GM18951 (cell line): ENCODE measurements around the gene CLECL1.

ENCODE experiments used
- POLR2A ChIP-seq: IDR thresholded peaks from 4 replicates; pipeline ENCODE4 v1.6.1; 2011; ENCODE audit warnings: mild to moderate bottlenecking; ENCODE audit not compliant: insufficient read length, insufficient read depth; ENCODE audit errors: extremely low read depth
- in situ Hi-C: fragments of 300-500 bp; cut with MboI; formaldehyde crosslinking; loops from one replicate; pipeline ENCODE4 v1.12.0; 2022; ENCODE audit warnings: low sequenced_read_pairs, mixed read lengths, inconsistent platforms; ENCODE audit not compliant: unreplicated experiment

The CLECL1 gene

DNA sequence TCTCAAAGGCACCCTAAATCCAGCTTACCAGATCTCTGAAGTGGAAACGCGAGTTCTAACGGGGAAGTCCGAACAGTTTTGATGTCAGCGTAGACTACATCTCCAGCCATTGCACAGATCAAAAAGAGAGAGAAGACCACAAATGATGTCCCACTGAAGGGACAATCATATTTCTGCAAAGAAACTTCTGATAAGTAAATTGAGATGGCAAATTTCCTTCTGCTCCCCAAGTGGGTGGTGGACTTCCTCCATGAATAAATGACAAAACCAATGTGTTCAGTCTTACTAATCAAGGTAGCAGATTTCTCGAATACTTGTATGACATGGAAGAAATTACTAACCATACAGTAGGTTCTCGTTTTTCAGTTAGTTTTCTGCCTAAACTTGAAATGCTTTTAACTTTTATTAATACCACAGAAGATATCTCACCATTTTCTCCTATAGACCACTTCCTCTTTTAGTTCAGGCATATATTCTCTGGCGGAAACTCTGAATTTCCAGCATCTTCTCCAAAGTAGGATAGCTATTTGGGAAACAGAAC lies at the start of gene CLECL1:
Gene CLECL1 (minus strand): TSS at position 177 of the 541 bp plus-strand sequence.
- in situ Hi-C loops: no loop called here
- peak; percentile 48 for TF ChIP-seq POLR2A

- no peak for TF ChIP-seq POLR2A
- in situ Hi-C loops: no loop called here
Observed at GRCh38 chr12:9781360-9781759, 48.5 kb upstream of the CLECL1 start.

GRCh38 chr12:9779209-9779608 lies 46.3 kb upstream of the CLECL1 start:
- in situ Hi-C loops: no loop called here
- no peak for TF ChIP-seq POLR2A

- TF ChIP-seq POLR2A: no peak
- in situ Hi-C loops: no loop called here
Observed at GRCh38 chr12:9776781-9777180, 43.9 kb upstream of the CLECL1 start.

- in situ Hi-C loops: no loop called here
- TF ChIP-seq POLR2A: no peak
Observed at GRCh38 chr12:9773216-9773877, 40.5 kb upstream of the CLECL1 start.

- in situ Hi-C loops: no loop called here
- no peak for TF ChIP-seq POLR2A
Observed at GRCh38 chr12:9763025-9763424, 30.1 kb upstream of the CLECL1 start.

- no peak for TF ChIP-seq POLR2A
- in situ Hi-C loops: no loop called here
Observed at GRCh38 chr12:9762369-9762768, 29.5 kb upstream of the CLECL1 start.

- TF ChIP-seq POLR2A: no peak
- in situ Hi-C loops: no loop called here
Observed at GRCh38 chr12:9761419-9761781, 28.5 kb upstream of the CLECL1 start.

- peak; percentile 90 for TF ChIP-seq POLR2A
- in situ Hi-C loops: no loop called here
Observed at GRCh38 chr12:9760699-9761418, 28.0 kb upstream of the CLECL1 start, which contains the start of gene CD69. Gene CD69, minus strand, starts transcription at chr12:9760901. Its CDS starts 81 bp downstream, at chr12:9760820.

DNA sequence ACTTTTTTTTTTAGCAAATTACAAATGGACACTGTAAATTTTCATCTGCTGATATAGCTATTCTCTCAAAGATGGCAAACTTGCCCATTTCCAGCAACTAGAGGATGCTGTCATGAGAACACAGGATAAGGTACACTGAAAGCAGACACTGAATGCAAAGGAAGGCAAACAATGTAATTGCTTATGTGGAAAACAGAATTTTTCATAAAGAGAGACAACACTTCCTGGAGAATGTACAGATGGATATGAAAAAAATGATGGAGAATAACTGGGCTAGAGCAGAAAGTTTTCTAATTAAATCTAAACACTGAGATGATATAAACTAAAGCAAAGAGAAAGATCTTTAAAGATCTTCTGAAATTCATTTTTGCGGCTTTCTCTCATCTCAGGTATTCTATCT lies 27.2 kb upstream of the CLECL1 start:
- in situ Hi-C loops: no loop called here
- TF ChIP-seq POLR2A: no peak

DNA sequence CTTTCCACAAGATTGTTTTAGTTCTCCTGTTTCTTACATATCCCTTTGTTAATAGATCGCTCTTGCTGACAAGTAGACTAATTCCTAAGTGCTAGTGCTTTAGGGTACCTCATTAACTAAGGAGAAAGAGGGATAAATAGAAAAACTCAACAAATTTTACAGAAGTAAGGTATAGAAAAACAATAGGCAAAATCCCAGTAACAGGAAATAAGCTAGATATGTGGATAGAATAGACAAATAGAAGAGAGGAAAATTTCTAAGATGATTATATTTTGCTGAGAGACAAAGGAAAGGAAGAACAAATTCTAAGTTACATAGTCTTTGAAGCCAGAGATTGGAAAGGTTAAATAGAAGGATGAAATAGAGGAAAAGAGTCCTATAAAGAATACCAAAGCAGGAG lies 26.8 kb upstream of the CLECL1 start:
- in situ Hi-C loops: no loop called here
- TF ChIP-seq POLR2A: no peak

DNA sequence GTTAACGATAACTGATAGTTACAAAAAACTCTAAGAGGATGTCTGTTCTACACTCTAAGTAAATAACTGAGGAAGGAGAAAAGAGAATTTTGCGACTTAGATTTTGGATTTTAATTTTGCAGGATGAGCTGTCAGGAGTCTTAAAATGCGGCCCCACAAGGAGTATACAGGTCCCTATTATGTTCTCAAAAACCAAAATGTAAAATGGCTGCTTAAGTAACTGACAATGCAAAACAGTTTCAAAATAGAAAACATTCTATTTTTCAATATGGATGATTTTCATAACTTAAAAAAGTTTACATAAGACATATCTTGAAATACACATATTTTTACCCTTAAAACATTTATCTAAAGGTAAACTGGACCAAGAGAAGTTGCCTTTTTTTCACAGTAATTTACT lies 25.2 kb upstream of the CLECL1 start:
- in situ Hi-C loops: no loop called here
- TF ChIP-seq POLR2A: no peak

GRCh38 chr12:9757433-9758025 lies 24.6 kb upstream of the CLECL1 start:
- TF ChIP-seq POLR2A: no peak
- in situ Hi-C loops: no loop called here
